HL-60/S4 treated with phorbol 12-myristate 13-acetate at 8.2 ng/mL for 4 days and 3 days (cell line): ENCODE data around the gene MRPL40.
"Not testable (repeated sequence)": the region's sequence is repeated elsewhere in the genome, so short reads cannot be mapped to it uniquely, and the experiment has no call there.

Experiments used
- in situ Hi-C: fragments of 300-500 bp; cut with MboI; formaldehyde crosslinking; loops from 2 replicates; pipeline ENCODE4 v1.15.0; 2022; ENCODE audit warnings: low sequenced_read_pairs

Gene MRPL40

GRCh38 chr22:19406846-19407245, 25.5 kb upstream of the MRPL40 start:
- in situ Hi-C loops, result no loop called here

- in situ Hi-C loops, result no loop called here
Observed at GRCh38 chr22:19407649-19408606, 24.4 kb upstream of the MRPL40 start.

GRCh38 chr22:19410941-19411689, 21.2 kb upstream of the MRPL40 start:
- in situ Hi-C loops, result no loop called here

- in situ Hi-C loops, result no loop called here
Observed at GRCh38 chr22:19411690-19412045, 20.7 kb upstream of the MRPL40 start.

GRCh38 chr22:19412478-19412877, 19.9 kb upstream of the MRPL40 start:
- in situ Hi-C loops, result no loop called here

- in situ Hi-C loops, result no loop called here
Observed at GRCh38 chr22:19412923-19413322, 19.4 kb upstream of the MRPL40 start.

GRCh38 chr22:19419086-19419463, 13.3 kb upstream of the MRPL40 start:
- in situ Hi-C loops, result no loop called here

GRCh38 chr22:19419464-19420178, 12.7 kb upstream of the MRPL40 start:
- in situ Hi-C loops, result no loop called here

- in situ Hi-C loops, result no loop called here
Observed at GRCh38 chr22:19420321-19420720, 12.0 kb upstream of the MRPL40 start.

- in situ Hi-C loops, result no loop called here
Observed at GRCh38 chr22:19422440-19423301, 9.7 kb upstream of the MRPL40 start.

- in situ Hi-C loops, result no loop called here
Observed at GRCh38 chr22:19424186-19424500, 8.2 kb upstream of the MRPL40 start.

- in situ Hi-C loops, result no loop called here
Observed at GRCh38 chr22:19429950-19430889, 2.1 kb upstream of the MRPL40 start.

GRCh38 chr22:19430890-19431541, 1.3 kb upstream of the MRPL40 start:
- in situ Hi-C loops, result no loop called here

- in situ Hi-C loops, result no loop called here
Observed at GRCh38 chr22:19431649-19432132, 654 bp upstream of the MRPL40 start, which contains the start of gene HIRA. Gene HIRA (minus strand): TSS chr22:19431733. CDS start chr22:19431476, 257 bp downstream.

- in situ Hi-C loops, result no loop called here
Observed at GRCh38 chr22:19434401-19434800, 2.1 kb downstream of the MRPL40 start.

GRCh38 chr22:19434829-19435580, 2.7 kb downstream of the MRPL40 start:
- in situ Hi-C loops, result no loop called here

- in situ Hi-C loops, result not testable (repeated sequence)
Observed at GRCh38 chr22:19436444-19437161, 4.3 kb downstream of the MRPL40 start.
